Ecto neural progenitor cell (in vitro differentiated cells): Measurements from ENCODE around the gene FAM72D.
"Not testable (repeated sequence)": the region's sequence is repeated elsewhere in the genome, so short reads cannot be mapped to it uniquely, and the experiment has no call there.

Experiments
- DNase-seq: peaks from one replicate; pipeline ENCODE4 v3.0.0-alpha.2; 2018; ENCODE audit warnings: low spot score

FAM72D gene

DNA sequence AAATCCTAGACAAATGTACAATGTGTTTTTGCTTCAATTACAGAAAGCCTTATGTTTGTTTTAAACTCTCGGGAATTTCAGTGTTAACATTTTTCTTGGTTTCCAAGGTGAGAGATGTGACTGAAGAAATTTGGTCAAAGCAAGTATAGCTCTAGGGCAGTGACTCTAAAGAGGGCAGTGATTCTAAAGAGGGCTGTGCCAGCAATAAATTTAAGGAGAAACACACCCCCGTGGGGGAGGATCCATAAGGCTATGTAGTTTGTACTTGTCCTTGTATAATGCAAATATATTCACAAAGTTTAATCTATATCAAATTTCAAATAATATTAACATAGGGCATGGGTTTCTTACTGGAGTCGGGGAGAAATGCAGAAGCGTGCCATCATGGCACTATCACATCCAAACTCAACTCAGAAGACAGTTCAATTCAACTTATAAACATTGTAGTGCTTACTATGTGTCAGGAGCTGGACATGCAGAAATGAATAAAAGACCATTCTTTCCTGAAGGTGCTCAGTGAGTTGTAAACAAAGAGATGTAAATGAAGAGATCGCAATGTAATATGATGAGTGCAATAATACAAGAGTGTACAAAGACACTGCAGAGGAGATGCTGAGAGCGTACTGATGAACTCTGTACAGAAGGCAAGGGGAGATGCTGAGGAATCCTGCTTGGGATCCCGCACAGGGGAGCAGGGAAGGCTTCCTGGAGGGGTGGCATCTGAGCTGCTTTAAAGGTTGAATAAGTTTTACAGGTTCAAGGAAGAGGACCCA lies 13.1 kb upstream of the FAM72D start:
- not testable (repeated sequence) for DNase-seq

- DNase-seq: peak; percentile 58
Measured at GRCh38 chr1:145093517-145094149, 2.1 kb upstream of the FAM72D start.

GRCh38 chr1:145094655-145095211 lies 1.0 kb upstream of the FAM72D start:
- DNase-seq: not testable (repeated sequence)

DNA sequence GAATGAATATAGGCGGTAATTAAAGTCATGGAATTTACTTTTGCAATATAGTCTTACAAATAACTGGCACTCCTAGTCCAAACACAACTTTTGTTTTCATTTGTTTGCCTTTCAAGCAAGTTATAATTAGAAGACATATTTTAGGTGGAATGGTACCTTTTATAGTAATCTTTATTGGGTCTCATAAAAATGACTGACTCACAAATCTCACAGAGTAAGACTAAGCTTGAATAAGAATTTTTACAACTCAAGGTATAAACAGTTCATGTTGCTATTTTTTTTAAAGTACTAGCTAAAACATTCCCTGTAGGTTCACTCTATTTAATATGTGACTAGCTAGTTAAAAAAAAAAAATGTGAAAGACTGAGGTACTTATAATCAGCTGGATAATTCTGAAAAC lies 6.0 kb downstream of the FAM72D start:
- not testable (repeated sequence) for DNase-seq

GRCh38 chr1:145103294-145103693 lies 7.5 kb downstream of the FAM72D start:
- DNase-seq: not testable (repeated sequence)

DNA sequence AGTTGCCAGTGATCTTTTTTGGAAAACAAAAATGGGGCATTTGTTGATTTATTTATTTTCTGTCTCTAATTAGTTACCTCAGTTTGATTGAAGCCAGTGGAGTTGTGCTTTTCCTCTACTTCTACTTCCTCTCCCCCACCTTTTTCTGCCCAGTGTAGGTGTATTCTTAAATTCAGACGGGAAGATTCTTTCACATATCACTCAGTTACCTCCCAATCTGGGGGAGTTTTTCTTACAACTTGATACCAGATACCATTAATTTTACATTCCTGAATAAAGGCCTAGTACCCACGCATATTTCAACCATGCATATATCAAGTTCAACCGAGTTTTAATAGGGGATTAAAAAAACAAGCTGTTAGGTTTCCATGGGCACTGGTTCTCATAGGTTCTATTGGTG lies 15.9 kb downstream of the FAM72D start:
- not testable (repeated sequence) for DNase-seq

- not testable (repeated sequence) for DNase-seq
Measured at GRCh38 chr1:145112703-145113102, 16.9 kb downstream of the FAM72D start.

- DNase-seq: not testable (repeated sequence)
Measured at GRCh38 chr1:145114560-145115057, 18.8 kb downstream of the FAM72D start.

DNA sequence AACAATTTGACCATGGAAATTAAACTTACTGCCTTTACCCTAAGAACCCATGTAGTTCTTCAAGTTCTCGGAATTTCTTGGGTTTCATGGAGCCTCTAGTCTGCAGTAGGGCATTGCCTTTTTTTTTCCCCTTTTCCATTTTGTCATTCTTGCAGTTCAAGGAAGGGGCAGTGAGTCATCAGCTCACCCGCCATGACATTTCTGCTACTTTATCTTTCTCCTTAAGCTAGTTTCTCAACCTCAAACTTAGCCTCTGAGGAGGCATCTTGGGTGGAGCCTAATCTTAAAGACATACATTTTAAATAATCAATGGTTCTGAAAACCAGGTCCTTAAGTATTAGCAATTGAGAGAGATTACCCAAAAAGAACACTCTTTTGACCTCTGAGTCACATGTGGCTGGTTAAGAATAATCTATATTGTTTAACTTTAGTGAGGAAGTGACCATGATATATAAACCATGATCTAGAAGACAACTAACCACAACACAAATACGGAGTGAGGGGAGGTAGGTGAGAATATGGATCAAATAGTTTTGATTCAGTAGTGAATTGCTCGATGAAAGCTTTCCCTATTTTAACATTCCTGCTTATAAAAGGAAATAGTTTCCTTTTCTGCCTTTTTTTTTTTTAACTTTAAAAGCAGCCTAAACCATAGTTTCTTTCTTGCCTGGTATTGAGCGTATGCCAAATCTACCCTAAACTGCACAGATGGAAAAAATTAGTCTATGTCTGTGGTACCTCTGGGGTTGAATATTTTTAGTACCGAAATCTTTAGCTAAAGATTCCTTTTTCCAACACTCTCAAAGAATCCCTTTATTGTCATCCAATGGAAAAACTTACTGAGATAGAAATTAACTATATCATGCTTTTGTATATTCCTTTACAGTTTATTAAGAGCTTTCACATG lies 20.1 kb downstream of the FAM72D start:
- DNase-seq: not testable (repeated sequence)

DNA sequence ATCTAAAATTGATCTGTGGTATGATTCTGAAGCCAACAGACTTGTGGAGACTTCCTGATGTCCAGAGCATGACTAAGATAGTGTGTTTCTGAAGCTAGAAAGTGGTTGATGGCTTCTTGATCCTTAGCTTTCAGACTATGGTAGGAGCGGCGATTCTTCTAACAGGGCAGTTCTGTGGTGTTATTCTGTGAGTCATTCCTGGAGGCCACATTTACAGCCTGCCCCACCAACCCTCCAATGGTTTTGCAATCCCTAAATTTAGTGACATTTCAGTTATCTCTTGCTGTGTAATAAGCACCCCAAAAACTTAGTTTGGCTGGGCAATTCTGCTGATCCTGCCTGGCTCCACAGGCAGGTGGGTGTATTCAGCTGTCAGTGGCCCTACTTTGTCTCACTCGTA lies 24.1 kb downstream of the FAM72D start:
- DNase-seq: not testable (repeated sequence)

GRCh38 chr1:145122344-145123061 lies 26.7 kb downstream of the FAM72D start:
- not testable (repeated sequence) for DNase-seq

- DNase-seq: not testable (repeated sequence)
Measured at GRCh38 chr1:145123062-145123395, 27.3 kb downstream of the FAM72D start.

DNA sequence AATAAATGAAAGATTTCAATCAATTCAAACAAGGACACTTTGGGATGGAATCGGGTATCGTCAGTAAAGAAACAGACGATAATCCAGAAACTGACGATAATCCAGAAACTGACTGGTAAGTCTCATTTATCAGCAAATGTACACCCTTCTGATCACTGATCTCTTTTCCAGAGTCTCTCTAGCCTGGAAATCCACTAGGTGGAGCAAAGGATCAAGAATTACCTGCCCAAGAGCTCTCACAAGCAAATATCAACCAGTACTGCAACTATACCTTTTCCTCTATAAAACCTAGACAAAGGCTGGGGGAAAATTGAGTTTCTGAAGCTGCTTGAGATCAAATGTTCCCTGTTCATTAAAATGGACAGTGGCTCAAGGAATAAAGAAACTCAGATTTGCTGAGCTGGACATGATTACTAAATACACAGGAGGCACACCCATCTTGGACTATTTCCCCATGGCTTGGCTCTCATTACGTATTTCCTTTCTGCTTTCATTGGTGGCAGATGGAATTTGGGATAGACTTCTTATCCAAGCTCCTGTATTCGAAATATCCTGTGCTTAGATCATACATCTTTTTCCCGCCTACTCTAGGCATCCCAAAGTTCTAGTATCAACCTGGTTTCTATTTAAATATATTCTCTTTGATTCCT lies 28.3 kb downstream of the FAM72D start:
- not testable (repeated sequence) for DNase-seq

DNA sequence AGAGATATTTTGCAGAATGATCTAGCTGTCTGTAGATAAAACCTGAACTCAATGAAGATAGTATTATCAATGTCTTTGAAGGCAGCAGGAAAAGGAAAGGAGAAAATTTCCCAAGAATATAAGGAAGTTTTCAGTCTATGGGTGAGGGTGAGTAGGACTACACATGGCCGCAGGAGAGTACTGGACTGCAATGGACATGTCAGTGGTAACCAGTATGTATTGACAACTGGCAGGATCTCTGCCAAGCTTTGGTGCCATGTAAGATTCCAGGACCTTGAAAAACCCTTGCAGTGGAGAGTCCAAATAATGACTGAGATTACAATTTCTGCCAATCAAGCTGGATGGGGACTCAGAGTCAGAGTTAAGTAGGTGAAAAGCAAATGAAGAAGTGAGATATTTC lies 29.3 kb downstream of the FAM72D start:
- not testable (repeated sequence) for DNase-seq

- DNase-seq: not testable (repeated sequence)
Measured at GRCh38 chr1:145127144-145127543, 31.4 kb downstream of the FAM72D start.

DNA sequence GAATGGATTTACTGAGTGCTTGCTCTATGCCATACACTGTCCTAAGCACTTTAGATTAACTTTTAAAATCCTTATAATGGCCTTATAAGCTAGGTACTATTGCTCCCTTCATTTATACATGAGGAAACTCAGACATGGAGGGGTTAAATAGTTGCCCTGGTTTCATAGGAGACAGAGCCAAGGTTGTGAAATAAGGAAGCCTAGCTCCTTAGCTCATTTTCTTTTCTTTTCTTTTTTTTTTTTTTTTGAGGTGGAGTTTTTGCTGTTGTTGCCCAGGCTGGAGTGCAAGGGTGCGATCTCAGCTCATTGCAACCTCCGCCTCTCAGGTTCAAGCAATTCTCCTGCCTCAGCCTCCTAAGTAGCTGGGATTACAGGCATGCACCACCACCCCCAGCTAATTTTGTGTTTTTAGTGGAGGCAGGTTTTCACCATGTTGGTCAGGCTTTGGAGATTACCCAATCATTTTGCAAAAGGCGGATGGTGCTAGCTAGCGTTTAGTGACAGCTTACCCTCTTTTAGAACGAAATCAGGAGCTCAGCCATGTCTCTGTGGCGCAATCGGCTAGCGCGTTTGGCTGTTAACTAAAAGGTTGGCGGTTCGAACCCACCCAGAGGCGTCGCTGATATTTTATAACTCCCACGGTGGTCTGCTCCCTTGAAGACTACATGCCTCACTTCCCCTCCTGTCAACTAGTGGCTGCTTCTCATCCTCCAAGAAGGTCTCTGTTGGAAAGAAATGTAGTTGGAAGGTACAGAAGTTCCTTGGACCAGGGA lies 33.1 kb downstream of the FAM72D start:
- peak; percentile 16 for DNase-seq

- DNase-seq: not testable (repeated sequence)
Measured at GRCh38 chr1:145134476-145134875, 38.7 kb downstream of the FAM72D start.

DNA sequence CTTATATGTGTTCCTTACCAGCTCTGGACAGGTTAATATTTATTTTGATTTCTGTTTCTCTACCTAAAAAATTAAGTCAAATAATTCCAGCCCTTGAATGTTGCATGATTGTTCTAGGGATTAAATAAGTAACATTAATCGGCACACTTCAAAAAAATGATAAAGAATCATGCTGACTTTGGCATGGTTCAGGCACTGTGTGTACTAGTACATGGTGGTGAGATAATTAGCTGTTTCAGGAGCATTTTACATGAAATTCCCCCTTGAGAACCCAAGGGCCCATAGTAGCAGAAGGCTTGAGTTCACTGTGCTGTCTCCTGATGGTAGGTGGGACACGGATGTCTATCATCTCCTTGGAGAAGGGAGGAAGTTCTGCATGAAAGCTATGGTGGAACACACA lies 44.8 kb downstream of the FAM72D start:
- not testable (repeated sequence) for DNase-seq

- not testable (repeated sequence) for DNase-seq
Measured at GRCh38 chr1:145144264-145144913, 48.6 kb downstream of the FAM72D start.
